Muscle layer of colon (tissue), 2 donors: ENCODE results near the gene NDST1.

ENCODE experiments used
- H3K27ac ChIP-seq: one replicate; pipeline ENCODE4 v1.7.0; 2013; ENCODE audit warnings: low read depth, mild to moderate bottlenecking, low read length, moderate library complexity
- H3K27me3 ChIP-seq, 2 donors: one replicate each; pipeline ENCODE4 v1.7.0; 2013; ENCODE audit warnings: low read length in 2 of 2, mild to moderate bottlenecking in 2 of 2; ENCODE audit not compliant: insufficient read depth in 2 of 2, control insufficient read depth in 1 of 2
- H3K36me3 ChIP-seq: one replicate; pipeline ENCODE4 v1.7.0; 2013; ENCODE audit warnings: mild to moderate bottlenecking, low read length; ENCODE audit not compliant: insufficient read depth
- H3K4me1 ChIP-seq: one replicate; pipeline ENCODE4 v1.7.0; 2013; ENCODE audit warnings: mild to moderate bottlenecking, low read length; ENCODE audit not compliant: insufficient read depth
- H3K4me3 ChIP-seq, 2 donors: one replicate each; pipeline ENCODE4 v1.7.0; 2013; ENCODE audit warnings: low read length in 2 of 2, low read depth in 1 of 2, mild to moderate bottlenecking in 1 of 2, moderate library complexity in 1 of 2
- H3K9ac ChIP-seq: one replicate; pipeline ENCODE4 v1.7.0; 2013; ENCODE audit warnings: low read length
- H3K9me3 ChIP-seq: one replicate; pipeline ENCODE4 v1.7.0; 2013; ENCODE audit warnings: mild to moderate bottlenecking, low read length
- donor health status: abdominal sarcoma.
- donor health status: Adenocarcinoma of cecum.

NDST1 gene

GRCh38 chr5:150529555-150529954, 21.6 kb downstream of the NDST1 start:
- Histone ChIP-seq H3K9ac (no peak overlapping the region), H3K4me3 (no peak overlapping the region), H3K9me3 (no peaks in the 10 kb centered on the region), H3K27ac (no peak overlapping the region), H3K36me3 (peaks cover 29% of the 10 kb centered on the region), H3K4me1 (no peaks in the 10 kb centered on the region), H3K27me3 (no peaks in the 10 kb centered on the region)

- H3K9ac ChIP-seq: no peak overlapping the region
- H3K4me3 ChIP-seq: no peak overlapping the region
- no peaks in the 10 kb centered on the region for H3K27me3 ChIP-seq
- no peaks in the 10 kb centered on the region for H3K9me3 ChIP-seq
- H3K27ac ChIP-seq: no peak overlapping the region
- H3K36me3 ChIP-seq: peaks cover 38% of the 10 kb centered on the region
- H3K4me1 ChIP-seq: no peaks in the 10 kb centered on the region
Observed at GRCh38 chr5:150530423-150530822, 22.5 kb downstream of the NDST1 start.

GRCh38 chr5:150530951-150531588, 23.1 kb downstream of the NDST1 start:
- no peaks in the 10 kb centered on the region for H3K4me1 ChIP-seq
- no peak overlapping the region for H3K4me3 ChIP-seq
- no peak overlapping the region for H3K9ac ChIP-seq
- no peaks in the 10 kb centered on the region for H3K27me3 ChIP-seq
- no peak overlapping the region for H3K27ac ChIP-seq
- H3K9me3 ChIP-seq: no peaks in the 10 kb centered on the region
- peaks cover 44% of the 10 kb centered on the region for H3K36me3 ChIP-seq

- no peaks in the 10 kb centered on the region for H3K4me1 ChIP-seq
- no peaks in the 10 kb centered on the region for H3K9me3 ChIP-seq
- H3K27me3 ChIP-seq: no peaks in the 10 kb centered on the region
- no peak overlapping the region for H3K4me3 ChIP-seq
- no peak overlapping the region for H3K27ac ChIP-seq
- peaks cover 45% of the 10 kb centered on the region for H3K36me3 ChIP-seq
- no peak overlapping the region for H3K9ac ChIP-seq
Observed at GRCh38 chr5:150531686-150532085, 23.8 kb downstream of the NDST1 start.

- no peak overlapping the region for H3K27ac ChIP-seq
- H3K4me3 ChIP-seq: no peak overlapping the region
- H3K9ac ChIP-seq: no peak overlapping the region
- peaks cover 45% of the 10 kb centered on the region for H3K36me3 ChIP-seq
- no peaks in the 10 kb centered on the region for H3K4me1 ChIP-seq
- H3K9me3 ChIP-seq: no peaks in the 10 kb centered on the region
- no peaks in the 10 kb centered on the region for H3K27me3 ChIP-seq
Observed at GRCh38 chr5:150532151-150532550, 24.2 kb downstream of the NDST1 start.

- Histone ChIP-seq H3K9ac (no peak overlapping the region), H3K4me1 (no peaks in the 10 kb centered on the region), H3K9me3 (no peaks in the 10 kb centered on the region), H3K4me3 (no peak overlapping the region), H3K27ac (no peak overlapping the region), H3K36me3 (peaks cover 47% of the 10 kb centered on the region), H3K27me3 (no peaks in the 10 kb centered on the region)
Observed at GRCh38 chr5:150532996-150533395, 25.1 kb downstream of the NDST1 start.

GRCh38 chr5:150534811-150535210, 26.9 kb downstream of the NDST1 start:
- Histone ChIP-seq H3K27me3 (no peaks in the 10 kb centered on the region), H3K27ac (no peak overlapping the region), H3K4me3 (no peak overlapping the region), H3K36me3 (peaks cover 60% of the 10 kb centered on the region), H3K9me3 (no peaks in the 10 kb centered on the region), H3K4me1 (no peaks in the 10 kb centered on the region), H3K9ac (no peak overlapping the region)

GRCh38 chr5:150535611-150536010, 27.7 kb downstream of the NDST1 start:
- Histone ChIP-seq H3K9ac (no peak overlapping the region), H3K9me3 (no peaks in the 10 kb centered on the region), H3K27ac (no peak overlapping the region), H3K4me1 (peaks cover 8% of the 10 kb centered on the region), H3K27me3 (no peaks in the 10 kb centered on the region), H3K4me3 (no peak overlapping the region), H3K36me3 (peaks cover 67% of the 10 kb centered on the region)

GRCh38 chr5:150538007-150538917, 30.3 kb downstream of the NDST1 start:
- Histone ChIP-seq H3K36me3 (peaks cover 72% of the 10 kb centered on the region), H3K27ac (no peak overlapping the region)

GRCh38 chr5:150539206-150539605, 31.3 kb downstream of the NDST1 start:
- Histone ChIP-seq H3K4me3 (no peak overlapping the region), H3K36me3 (peaks cover 71% of the 10 kb centered on the region), H3K9me3 (no peaks in the 10 kb centered on the region), H3K4me1 (peaks cover 21% of the 10 kb centered on the region), H3K27ac (no peak overlapping the region), H3K9ac (no peak overlapping the region), H3K27me3 (no peaks in the 10 kb centered on the region)

More at GRCh38 chr5:150538007-150538917, 30.3 kb downstream of the NDST1 start:
- Histone ChIP-seq H3K27me3 (no peaks in the 10 kb centered on the region), H3K9me3 (no peaks in the 10 kb centered on the region), H3K4me1 (peaks cover 21% of the 10 kb centered on the region), H3K9ac (no peak overlapping the region), H3K4me3 (no peak overlapping the region)

GRCh38 chr5:150540042-150540441, 32.1 kb downstream of the NDST1 start:
- H3K27ac ChIP-seq: peak overlapping the region; percentile 41
- no peaks in the 10 kb centered on the region for H3K9me3 ChIP-seq
- no peak overlapping the region for H3K9ac ChIP-seq
- no peak overlapping the region for H3K4me3 ChIP-seq
- H3K27me3 ChIP-seq: no peaks in the 10 kb centered on the region
- peaks cover 64% of the 10 kb centered on the region for H3K36me3 ChIP-seq
- peaks cover 21% of the 10 kb centered on the region for H3K4me1 ChIP-seq
